ENCODE data around the gene PDE10A.

PDE10A gene

DNA sequence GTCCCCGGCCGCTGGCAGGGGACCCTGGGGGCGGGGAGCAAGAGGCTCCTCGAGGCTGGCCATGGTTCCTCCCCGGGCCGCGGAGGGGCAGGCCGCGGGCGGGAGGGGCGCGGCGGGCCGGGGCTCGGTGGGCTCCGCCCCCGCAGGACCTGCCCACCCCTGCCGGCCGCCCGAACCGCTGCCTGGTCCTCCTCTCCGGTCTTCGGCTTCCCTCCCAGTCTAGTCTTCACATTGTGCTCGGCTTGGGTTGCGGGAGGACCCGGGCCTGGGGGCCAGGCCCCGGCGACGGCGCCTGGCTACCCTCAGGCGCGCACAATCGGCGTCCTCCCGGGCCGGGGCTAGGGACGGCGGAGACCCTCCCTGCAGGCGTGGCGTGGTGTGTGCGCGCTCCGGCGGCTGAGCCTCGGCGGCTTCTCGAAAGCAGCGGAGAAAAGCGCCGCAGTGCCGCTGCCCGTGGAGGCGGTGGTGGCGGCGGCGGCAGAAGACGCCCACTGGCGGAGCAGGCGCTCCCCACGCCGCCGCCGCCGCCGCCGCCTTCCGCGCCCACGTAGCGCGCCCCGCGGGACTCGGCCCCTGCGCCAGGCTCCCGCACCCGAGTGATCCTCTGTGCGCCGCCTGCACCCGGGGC is at the start of gene PDE10A:
Gene PDE10A, minus strand, starts transcription at position 493 of the 628 bp plus-strand sequence. Its CDS starts 430 bp downstream, at position 63.
- DNase-seq (ENCODE audit: low read depth): no peak

DNA sequence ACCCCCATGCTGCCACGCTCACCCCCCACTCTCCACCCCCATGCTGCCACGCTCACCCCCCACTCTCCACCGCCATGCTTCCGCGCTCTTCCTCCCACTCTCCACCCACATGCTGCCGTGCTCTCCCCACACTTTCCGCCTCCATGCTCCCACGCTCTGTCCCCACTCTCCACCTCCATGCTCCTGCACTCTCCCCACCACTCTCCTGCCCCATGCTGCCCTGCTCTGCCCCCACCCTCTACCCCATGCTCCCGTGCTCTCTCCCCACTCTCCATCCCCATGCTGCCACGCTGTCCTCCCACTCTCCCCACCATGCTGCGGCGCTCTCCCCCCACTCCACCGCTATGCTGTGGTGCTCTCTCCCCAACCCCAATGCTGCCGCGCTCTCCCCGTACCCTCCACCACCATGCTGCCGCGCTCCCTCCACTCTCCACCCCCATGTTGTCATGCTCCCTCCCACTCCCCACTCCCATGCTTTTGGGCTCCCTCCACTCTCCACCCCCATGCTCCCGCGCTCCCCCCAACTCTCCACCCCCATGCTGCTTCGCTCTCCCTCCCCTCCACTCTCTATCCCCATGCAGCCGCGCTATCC is 46.0 kb upstream of the PDE10A start:
- DNase-seq (ENCODE audit: low read depth): no peak

DNA sequence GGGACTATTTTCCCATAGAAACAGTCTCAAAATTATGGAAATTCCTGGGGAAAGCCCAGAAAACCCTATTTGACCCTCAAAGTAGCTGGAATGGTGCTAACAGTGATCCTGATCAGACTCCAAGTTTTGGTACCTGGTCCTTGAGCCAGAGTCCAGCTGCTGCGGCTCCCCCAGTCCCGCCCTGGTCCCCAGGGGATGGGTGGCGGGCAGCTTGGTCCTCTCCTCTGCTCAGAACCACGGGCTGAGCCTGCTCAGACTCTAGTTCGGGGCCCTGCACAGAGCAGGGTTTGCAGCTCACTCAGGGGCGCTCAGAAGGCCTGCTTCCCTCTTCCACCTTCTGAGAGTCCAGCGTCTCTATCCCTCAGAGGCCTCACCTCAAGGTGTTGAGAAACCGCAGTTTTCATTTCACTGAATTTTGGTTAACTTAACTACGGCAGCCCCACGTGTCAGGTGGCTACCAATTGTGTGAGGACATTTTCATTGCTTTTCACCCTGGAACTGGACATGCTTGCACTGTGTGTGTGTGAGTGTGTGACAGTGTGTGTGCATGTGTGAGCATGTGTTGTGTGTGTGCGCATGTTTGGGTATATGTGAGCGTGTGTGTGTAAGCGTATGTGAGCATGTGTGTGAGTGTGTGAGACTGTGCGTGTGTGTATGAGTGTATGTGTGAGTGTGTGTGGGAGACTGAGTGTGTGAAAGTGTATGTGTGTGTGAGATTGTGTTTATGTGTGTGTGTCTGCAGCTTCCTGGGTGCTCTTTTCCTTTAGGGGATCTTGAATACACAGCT is 44.2 kb upstream of the PDE10A start:
- DNase-seq (ENCODE audit: low read depth): no peak

DNA sequence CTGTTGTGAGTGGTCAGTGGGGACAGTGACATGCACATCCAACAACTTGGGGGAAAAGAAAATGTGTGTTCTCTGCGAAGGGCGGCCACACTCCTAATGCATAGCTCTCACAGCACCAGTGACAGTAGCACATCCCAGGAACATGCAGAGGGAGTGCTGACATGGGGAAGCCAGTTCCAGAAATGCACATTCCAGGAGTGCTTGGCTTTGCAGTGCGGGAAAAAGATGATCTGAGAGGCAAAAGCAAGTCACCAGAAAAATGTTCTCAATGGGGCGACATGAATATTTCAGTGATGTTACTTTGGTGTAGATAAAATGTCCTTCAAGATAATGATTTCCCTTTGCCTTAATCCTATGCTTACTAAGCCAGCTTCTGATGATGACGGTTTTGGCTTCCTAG is 42.9 kb upstream of the PDE10A start:
- no peak for DNase-seq (ENCODE audit: low read depth)

DNA sequence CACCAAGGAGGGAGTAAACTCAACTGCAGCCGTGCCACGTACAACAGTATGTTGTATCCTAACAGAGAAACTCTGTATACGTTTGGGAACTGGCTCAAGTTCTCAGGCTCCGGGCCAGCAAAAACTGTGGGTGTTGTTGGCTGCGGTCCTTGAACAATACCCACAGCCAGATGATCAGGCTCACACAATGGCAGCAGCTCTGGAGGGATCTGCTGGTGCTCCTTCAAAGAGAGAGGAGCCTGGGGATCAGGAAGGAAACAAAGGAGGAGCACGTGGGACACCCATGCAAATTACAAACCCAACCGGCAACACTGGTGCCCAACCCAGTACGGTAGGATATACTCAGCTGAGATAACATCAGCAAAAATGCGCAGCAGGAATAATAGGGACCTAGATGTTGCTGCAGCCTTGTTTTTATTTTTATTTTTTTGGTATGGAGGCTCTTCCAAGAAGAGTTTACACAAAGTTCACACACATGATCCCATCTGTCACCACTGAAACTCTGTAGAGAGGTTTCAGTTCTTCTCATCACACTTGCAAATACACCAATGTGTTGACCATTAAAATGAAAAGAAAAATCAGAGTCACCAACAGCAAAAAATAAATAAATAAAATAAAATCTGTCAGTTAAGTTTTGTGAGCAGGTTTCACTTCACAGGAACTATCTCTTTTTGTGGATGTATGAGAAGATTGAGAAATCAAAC is 41.2 kb upstream of the PDE10A start:
- DNase-seq (ENCODE audit: low read depth): no peak

DNA sequence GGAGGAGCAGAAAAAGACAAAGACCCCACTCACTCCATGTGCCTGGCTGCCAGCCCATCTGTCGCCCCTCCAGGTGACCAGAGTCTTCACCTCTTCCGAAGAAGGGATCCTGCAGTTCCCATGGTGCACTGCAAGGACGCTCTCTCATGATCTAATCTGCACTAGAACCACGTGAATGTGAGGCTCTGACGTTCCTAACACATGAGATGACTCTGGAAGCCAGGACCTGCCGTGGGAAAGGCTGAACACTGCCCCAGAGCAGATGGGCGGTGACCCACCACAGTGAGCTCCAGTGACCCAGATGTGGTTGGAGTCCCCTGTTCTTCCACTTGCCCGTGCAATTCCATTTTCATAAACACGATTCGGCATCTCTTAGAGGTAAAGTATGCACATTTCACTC is 39.6 kb upstream of the PDE10A start:
- DNase-seq (ENCODE audit: low read depth): no peak

DNA sequence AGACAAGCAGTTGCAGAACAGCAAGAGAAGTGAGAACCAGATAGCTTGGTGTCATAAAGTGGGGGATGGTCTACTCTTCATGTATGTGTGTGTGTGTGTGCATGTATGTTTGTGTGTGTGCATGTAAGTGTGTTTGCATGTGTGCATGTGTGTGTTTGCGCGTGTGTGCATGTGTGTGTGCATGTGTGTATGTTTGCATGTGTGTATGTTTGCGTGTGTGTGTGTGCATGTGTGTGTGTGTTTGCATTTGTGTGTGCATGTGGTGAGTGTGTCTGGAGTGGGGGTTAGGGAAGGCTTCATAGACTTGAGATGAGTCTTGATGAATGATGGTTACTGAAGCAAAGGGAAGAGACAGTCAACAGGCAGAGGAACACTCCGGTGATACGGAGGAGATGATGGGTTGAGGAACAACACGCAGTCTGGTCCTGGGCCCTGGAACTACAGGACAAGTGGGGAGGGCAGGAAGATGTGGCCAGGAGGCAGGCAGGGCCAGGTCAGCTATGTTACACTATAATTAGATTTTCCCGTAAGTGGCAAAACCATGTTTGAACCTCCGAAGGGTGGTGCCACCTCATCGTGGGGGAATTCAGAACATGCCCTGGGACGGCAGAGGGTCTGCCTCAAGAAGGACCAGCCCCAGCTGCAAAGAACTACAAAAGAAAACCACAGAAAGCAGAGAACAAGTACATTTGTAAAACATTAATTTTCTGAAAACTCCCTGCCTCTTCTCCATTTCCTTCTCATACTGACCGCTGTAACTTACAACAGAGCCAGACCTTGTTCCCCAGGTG is 38.7 kb upstream of the PDE10A start:
- DNase-seq (ENCODE audit: low read depth): no peak

DNA sequence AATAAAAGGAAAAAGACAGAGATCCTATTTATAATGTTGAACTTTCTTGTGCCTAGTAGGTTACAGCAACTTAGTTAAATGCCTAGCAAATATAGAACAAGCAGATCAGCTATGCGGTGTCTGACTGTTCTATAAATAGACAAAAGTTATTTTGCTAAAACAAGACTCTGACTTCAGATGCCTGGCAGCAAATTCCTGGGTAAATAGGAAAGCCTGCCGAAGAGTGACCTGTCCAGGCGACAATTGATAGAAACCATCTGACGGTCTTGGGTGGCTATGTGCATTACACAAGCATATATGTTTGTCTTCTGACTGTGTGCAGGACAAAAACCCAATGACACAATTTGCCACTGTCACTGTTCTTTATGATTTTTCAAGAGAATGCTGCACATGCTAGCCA is 38.0 kb upstream of the PDE10A start:
- no peak for DNase-seq (ENCODE audit: low read depth)

DNA sequence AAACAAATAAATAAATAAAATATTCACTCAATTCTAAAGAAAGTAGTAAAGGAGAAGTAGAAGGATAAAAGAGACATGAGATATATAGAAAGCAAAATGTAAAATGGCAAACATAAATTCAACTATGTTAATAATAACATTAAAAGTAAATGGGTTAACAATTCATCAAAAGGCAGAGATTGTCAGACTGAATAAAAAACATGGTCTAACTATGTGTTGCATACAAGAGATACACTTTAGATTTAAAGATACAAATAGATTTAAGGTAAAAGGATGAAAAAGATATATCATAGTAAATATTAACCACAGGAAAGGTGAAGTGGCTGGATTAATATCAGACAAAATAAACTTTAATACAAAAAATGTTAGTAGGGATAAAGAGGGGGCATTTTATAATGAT is 35.8 kb upstream of the PDE10A start:
- DNase-seq (ENCODE audit: low read depth): no peak

DNA sequence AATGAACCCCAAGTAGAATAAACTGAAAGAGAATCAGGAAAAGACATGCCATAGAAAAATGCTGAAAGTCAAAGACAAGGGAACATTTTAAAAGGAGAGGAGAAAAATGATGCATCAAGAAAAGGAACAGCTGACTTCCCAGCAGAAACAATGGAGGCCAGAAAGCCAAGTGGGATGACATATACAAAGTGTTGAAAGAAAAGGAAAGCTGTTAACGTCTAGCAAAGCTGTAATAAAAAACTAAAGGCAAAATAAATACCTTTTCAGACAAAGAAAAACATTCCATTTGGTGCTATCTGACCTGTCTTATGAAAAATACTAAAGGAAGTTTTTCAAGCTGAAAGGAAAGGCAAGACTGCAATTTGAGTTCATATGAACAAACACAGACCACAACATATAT is 34.1 kb upstream of the PDE10A start:
- no peak for DNase-seq (ENCODE audit: low read depth)

DNA sequence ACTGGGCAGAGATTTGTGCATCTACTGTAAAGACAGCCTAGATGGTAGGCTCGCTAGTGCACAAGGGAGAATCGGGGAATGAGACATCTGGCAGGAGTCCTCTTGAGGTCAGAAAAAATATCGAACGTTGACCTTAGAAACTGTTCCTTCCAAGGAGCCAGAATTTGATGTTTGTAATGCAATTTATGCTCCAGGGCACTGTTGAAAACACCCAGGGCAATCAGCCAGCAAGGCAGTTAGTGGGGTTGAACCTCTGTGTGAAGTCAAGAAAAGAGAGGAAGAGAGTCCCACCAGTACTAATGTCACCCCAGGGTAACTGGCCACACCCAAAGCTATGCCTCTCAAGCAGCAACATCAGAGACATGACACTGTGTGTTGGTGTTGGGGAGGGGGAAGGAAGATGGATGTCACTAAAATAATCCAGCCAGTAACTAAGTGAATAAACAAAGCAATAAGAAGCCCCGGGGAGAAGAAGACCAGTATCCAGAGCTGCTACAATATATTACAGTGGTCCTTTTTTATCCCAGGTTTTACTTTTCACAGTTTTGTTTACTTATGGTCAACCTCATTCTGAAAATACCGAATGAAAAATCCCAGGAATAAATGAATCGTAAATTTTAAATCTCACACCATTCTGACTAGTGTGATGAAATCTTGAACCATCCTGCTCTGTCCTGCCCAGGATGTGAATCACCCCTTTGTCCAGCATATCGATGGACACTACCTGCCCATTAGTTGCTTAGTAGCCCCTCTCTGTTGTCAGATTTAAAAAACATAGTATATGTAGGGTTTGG is 32.9 kb upstream of the PDE10A start:
- DNase-seq (ENCODE audit: low read depth): no peak

DNA sequence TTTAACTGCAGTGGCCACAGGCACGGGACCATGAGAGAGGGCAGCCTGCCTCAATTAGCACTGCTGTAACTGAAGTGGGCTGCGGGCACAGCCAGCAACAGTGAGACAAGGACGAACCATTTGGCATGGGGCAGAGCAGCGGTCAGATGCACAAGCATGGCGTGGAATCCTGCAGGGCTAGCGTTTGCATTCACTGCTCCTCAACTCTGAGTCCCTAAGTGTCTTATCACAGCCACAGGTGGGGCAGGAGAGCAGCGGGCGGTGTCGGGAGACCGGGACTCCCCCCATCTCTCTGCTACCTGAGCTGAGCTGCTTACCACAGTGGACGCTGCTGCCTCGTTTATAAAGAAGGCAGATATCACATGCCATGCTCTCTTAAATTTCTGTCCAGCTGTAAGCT is 31.3 kb upstream of the PDE10A start:
- DNase-seq (ENCODE audit: low read depth): no peak

DNA sequence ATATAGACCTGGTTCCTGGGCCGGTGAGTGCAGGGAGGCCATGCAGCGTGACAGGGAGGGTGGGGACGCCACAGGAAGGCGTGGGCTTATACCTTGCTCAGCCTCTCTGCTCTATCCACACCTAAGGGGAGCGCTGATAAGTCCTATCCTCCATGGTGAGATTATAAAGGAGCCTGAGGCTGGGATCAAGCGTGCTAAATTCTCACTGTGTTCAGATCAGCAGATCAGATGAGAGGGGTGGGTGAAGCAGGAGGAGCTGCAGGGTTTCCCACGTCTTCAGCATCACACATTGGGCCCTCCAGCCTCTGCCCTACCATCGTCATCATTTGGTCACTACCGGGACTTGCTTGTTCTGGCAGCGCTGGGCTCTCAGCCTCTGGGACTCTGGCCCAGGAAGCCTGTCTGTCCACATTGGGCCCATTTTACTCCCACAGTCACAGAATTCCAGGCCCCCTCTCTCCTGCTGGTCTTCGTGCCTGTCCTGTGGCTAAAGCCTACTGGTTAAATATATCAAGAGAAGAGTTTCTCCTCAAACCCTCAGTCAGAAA is 29.1 kb upstream of the PDE10A start:
- DNase-seq (ENCODE audit: low read depth): no peak

DNA sequence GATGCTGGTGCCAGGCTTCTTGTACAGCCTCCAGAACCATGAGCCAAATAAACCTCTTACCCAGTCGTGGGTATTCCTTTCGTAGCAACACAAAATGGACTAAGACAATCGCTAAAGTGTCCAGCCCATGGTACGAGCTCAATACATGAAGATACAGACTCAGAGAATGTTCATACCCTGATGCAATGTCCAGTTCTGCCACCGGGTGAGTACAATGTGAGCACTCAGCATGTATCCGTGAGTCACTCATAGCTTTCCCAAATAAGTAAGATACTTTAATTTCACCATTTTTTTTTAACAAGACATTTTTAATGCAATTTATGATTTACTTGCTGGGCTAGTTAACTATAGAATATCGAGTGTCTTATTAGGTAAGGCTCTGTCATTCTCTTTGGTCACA is 26.7 kb upstream of the PDE10A start:
- no peak for DNase-seq (ENCODE audit: low read depth)

DNA sequence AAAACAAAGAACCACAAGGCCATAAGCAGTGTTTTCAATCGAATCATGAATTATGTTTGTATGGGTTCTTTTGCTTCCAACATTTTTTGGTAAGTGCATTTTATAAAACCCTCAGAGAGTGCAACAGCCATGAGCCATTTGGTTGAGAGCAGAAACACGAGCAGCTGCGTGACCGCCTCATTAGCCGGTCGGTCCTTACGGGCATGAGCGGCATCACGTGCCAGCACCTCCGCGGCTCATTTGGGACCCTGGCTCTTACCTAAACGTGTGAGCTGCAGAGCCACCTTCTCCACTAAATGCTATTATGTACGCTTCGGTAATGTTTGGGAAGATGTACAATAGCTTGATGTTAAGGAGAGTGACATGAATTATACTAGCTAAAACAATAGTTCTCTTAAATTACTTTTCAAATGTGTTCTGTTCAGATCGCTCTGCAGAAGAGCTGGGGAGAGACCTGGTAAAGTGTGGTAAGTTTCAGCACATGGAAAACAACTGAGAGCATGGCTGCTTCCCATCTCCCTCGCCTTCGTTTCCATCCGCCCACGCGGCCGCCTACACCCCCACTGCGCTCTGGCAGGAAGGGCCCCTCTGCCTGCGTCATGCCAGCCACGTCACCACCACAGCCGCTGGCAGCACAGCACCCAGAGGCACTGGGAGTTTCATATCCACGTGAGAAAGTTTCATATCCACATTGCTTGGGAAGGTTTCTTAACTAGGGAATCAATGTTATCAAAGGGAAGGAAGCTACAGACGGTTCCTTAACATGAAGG is 23.7 kb upstream of the PDE10A start:
- no peak for DNase-seq (ENCODE audit: low read depth)

DNA sequence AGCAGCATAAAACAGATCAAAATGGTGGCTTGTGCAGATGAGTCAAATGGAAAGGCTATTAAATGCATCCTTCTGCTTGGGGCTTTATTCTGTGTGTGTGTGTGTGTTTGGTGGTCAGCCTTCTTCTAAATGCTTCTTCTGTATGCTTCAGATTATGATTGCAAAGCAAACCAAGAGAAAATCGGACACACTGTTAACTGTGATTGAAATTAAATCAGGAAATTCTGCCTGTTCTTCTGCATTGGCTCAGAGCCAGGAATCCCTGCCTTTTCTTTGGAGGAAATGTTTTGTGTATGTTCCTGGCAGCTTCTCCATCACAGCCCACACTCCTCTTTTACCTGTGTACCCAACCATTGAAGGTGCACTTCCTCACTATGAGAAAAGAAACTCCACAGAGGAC is 22.3 kb upstream of the PDE10A start:
- DNase-seq (ENCODE audit: low read depth): no peak

DNA sequence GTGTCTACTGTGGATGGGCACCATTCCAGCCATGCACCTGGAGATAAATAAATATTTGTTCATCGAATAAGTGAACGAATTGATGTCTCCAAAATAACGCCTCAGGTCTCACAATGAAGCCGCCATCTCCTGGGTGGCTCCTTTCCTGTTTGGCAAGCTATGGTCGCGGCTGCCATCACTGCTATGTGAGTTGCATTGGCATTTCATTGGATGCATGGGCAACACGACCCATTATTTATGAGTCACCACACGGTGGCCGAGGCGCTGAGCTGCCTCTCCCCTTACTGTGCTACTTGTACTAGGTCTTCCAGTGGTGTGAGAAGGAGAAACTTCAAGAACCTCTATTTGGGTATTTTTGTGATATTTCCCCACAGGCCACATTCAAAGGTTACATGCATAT is 21.3 kb upstream of the PDE10A start:
- DNase-seq (ENCODE audit: low read depth): no peak

DNA sequence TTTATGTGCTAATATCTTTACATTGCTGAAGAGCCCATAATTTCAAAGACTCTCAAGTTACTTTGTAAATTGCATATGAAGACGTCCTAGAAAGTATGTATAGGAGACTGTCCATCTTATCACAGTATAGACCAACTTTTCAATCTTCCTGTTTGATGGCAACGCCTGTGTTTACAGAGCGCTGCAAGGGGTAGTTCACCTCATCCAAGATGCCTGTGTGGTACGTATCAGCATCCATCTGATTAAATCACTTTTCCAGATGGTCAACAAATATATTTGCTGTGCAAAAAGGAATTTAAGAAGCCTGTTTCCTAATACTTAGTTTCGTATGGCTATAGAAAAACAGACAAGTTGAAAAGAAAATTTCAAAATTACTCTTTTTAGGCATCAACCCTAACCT is 17.9 kb upstream of the PDE10A start:
- no peak for DNase-seq (ENCODE audit: low read depth)

DNA sequence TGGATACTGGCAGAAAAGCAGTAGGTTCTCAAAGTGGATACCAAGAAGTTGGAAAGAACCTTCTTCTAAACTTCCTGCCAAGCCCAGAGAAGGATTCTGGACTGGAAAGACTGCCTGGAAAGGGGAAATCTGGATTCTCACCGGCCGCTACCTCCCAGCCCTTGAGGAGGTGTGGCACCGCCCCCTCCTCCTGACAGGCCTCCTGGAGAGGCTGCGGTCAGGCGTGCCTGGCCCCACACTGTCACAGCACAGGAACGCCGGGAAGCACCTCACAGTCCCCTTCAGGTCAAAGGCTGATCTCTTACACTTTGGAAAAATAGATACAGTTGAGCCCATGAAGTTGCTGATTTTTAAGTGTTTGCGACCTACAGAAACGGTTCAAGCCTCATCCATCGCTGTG is 16.3 kb upstream of the PDE10A start:
- no peak for DNase-seq (ENCODE audit: low read depth)

DNA sequence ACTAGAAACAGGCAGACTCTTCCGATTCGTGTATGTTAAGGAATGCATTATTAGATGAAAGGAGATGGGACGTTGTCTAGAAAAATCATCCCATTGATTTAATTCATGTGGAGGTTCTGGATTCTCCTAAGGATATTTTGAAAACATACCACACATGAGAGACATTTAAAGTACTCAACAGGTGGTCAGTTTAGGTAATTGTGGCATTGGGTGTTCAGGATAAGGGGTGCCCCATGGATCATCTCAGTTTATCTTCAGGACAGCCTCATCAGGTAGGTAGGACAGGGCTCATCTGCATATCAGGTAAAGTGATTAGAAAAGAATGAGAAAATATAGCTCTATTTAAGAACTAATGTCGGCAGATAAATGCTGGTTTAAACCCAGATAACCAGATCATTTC is 15.9 kb upstream of the PDE10A start:
- no peak for DNase-seq (ENCODE audit: low read depth)

Data from T-helper 22 cell (primary cell).